ENCODE results near the gene ZBTB42. TPM values are rescaled to one million over a fixed set of nuclear protein-coding genes. Genes with fewer than 3 reads are reported as not detected.

ZBTB42 gene
- total and polyA plus RNA-seq, 2 of the 13 experiments (the other 11 are each of a cell fraction or from before 2014, with no cell fraction given) = 2.8 to 4.2 TPM

DNA sequence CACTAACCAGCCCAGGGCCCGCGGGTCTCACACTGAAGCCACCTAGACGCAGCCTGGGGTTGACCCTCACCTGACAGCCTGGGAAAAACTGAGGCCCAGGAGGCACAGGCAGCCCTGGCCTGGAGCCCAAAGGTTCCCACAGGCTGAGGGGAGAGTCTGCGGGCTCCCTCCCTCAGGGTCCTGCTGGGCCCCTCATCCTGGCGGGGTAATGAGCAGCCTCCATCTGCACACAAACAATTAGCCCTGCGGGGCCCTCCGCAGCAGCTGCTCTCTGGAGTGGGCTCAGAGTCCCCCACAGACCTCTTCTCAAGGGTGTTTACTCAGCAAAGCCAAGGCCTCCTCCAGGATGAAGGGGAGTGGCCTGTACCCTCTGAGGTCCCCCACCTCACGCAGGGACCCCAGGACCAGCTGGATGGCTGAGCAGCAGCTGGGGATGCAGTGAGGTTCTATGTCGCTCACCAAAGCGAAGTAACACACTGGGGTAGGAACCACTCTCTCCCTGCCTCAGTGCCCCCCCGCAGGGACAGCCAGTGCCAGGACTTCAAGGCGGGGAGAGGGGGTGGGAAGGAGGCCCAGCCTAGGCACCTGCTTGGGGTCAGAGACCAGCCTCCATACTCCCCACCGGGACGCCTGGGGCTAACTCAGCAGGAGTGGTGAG, 12.6 kb upstream of the ZBTB42 start:
- peaks cover 16 to 25% of the 10 kb centered on the region in 2 experiments; a peak in 3 of 5 replicates for H3K36me3 ChIP-seq (replicated peaks in 1 of 2; ENCODE audit: control insufficient read depth in 1 of 2, insufficient read depth in 2 of 2, low read length in 2 of 2)
- no peak for ATAC-seq
- no peak overlapping the region for H3K27ac ChIP-seq (ENCODE audit: extremely low read length, insufficient read depth, low read length)
- H3K4me2 ChIP-seq (ENCODE audit: low read depth, low read length) = no peak overlapping the region
- H3K27me3 ChIP-seq (ENCODE audit: control insufficient read depth in 1 of 2, insufficient read depth in 2 of 2, low read length in 2 of 2) = no peaks in the 10 kb centered on the region
- TF ChIP-seq ARNT (IDR thresholded peaks at IDR 0.05) (no peak), SRSF9 (IDR thresholded peaks at IDR 0.05; ENCODE audit: borderline replicate concordance, insufficient read depth, low read depth, low read length, poor library complexity, severe bottlenecking) (no peak), SALL2 (CRISPR knock-in tag; IDR thresholded peaks at IDR 0.05) (no peak), SIX4 (CRISPR knock-in tag; IDR thresholded peaks at IDR 0.05) (no peak), PHF21A (CRISPR knock-in tag; IDR thresholded peaks at IDR 0.05) (no peak), ZFP90 (CRISPR knock-in tag; IDR thresholded peaks at IDR 0.05; ENCODE audit: borderline replicate concordance) (no peak), ZNF598 (CRISPR knock-in tag; IDR thresholded peaks at IDR 0.05; ENCODE audit: borderline replicate concordance) (no peak), TCF7L2 (IDR thresholded peaks at IDR 0.05; ENCODE audit: low read depth, low read length) (no peak), KLF12 (CRISPR knock-in tag; IDR thresholded peaks at IDR 0.05; ENCODE audit: borderline replicate concordance) (no peak), SUZ12 (IDR thresholded peaks at IDR 0.05; ENCODE audit: low read depth, low read length) (no peak), MED13 (CRISPR knock-in tag; IDR thresholded peaks at IDR 0.05) (no peak)
- TF ChIP-seq, protein P1, sequence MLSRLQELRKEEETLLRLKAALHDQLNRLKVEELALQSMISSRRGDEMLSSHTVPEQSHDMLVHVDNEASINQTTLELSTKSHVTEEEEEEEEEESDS (CRISPR knock-in tag; IDR thresholded peaks at IDR 0.05; ENCODE audit: borderline replicate concordance) = no peak
- FAIRE-seq = no peak
- H3K79me2 ChIP-seq (ENCODE audit: insufficient read depth, low read length) = peaks cover 9% of the 10 kb centered on the region
- H4K20me1 ChIP-seq (ENCODE audit: insufficient read depth, low read length) = peaks cover 8% of the 10 kb centered on the region; the same call in 1 of the 2 replicates
- H3K9ac ChIP-seq (ENCODE audit: insufficient read depth, low read depth, low read length) = no peak overlapping the region
- no peaks in the 10 kb centered on the region for H3K9me3 ChIP-seq (ENCODE audit: low read length)
- no TSS peak for BruUV-seq (replicated peaks)
- in situ Hi-C loops (cut with HindIII; ENCODE audit: extremely low pct_ligation_motif_present, low pct_unique_long_range_greater_than_20kb) = no loop called here
- WGBS (ENCODE audit: low lambda C conversion rate) = 100% methylated on average over 5 of the region's 14 CpGs
- CTCF ChIA-PET (ENCODE audit: low intra/inter-chr PET ratio, low total read pairs) = no interaction called here
- no peak overlapping the region for H3K4me3 ChIP-seq (replicated peaks in 1 of 3; ENCODE audit: insufficient read depth in 1 of 3, low read depth in 2 of 3, low read length in 3 of 3)
- intact Hi-C loops (cut with micrococcal nuclease; ENCODE audit: unreplicated experiment) = no loop called here
- POLR2A ChIA-PET = no interaction called here
- H3K4me1 ChIP-seq (ENCODE audit: insufficient read depth, low read length) = peaks cover 22% of the 10 kb centered on the region
- H2AFZ ChIP-seq (ENCODE audit: low read length) = no peak overlapping the region
- no peak for DNase-seq (ENCODE audit: low spot score)

Data from HepG2 (cell line).